ENCODE data around the gene TCTA. TPM values are rescaled to one million over a fixed set of nuclear protein-coding genes. Genes with fewer than 3 reads are reported as not detected.

Gene TCTA
- polyA plus RNA-seq, 1 donor from 2014 or later = 34.2 TPM

- peaks cover 2% of the 10 kb centered on the region for H3K36me3 Mint-ChIP-seq
- peaks cover 21 to 43% (median 33%) of the 10 kb centered on the region in 3 donors for H3K4me1 Mint-ChIP-seq
- peak overlapping the region in 3 of 4 donors; percentile 24 to 72 (median 33) for H3K4me3 Mint-ChIP-seq
- no peaks in the 10 kb centered on the region for H3K27me3 Mint-ChIP-seq
- peak overlapping the region in 2 of 3 donors; percentile 48 to 98 for H3K27ac Mint-ChIP-seq
- no peaks in the 10 kb centered on the region for H3K9me3 Mint-ChIP-seq
Observed at GRCh38 chr3:49417516-49418120, 5.4 kb downstream of the TCTA start.

GRCh38 chr3:49421890-49422378 is 9.7 kb downstream of the TCTA start:
- H3K36me3 Mint-ChIP-seq = peaks cover 3% of the 10 kb centered on the region
- H3K4me3 Mint-ChIP-seq = peak overlapping the region in 3 of 4 donors; percentile 37 to 66 (median 58)
- peak overlapping the region in 1 of 3 donors; percentile 42 for H3K27ac Mint-ChIP-seq
- no peaks in the 10 kb centered on the region for H3K9me3 Mint-ChIP-seq
- peaks cover 6 to 18% (median 14%) of the 10 kb centered on the region in 3 donors for H3K4me1 Mint-ChIP-seq
- H3K27me3 Mint-ChIP-seq = no peaks in the 10 kb centered on the region

- Mint-ChIP-seq H3K27me3 (no peaks in the 10 kb centered on the region), H3K4me1 (peaks cover 4 to 14% (median 11%) of the 10 kb centered on the region in 3 donors), H3K36me3 (peaks cover 3% of the 10 kb centered on the region), H3K9me3 (no peaks in the 10 kb centered on the region), H3K27ac (peak within 1 kb of the TSS in 1 of 3 donors; percentile 42), H3K4me3 (peak within 1 kb of the TSS in 3 of 4 donors; percentile 37 to 66 (median 58))
Observed at GRCh38 chr3:49422379-49423248, 10.4 kb downstream of the TCTA start, which contains the start of gene AMT. AMT (minus strand) TSS chr3:49422473; CDS start chr3:49422450, 23 bp downstream.

- peaks cover 3% of the 10 kb centered on the region for H3K36me3 Mint-ChIP-seq
- peaks cover 8 to 14% (median 8%) of the 10 kb centered on the region in 3 donors for H3K4me1 Mint-ChIP-seq
- no peak overlapping the region for H3K27ac Mint-ChIP-seq
- H3K4me3 Mint-ChIP-seq = peak overlapping the region in 1 of 4 donors; percentile 71
- H3K27me3 Mint-ChIP-seq = no peaks in the 10 kb centered on the region
- H3K9me3 Mint-ChIP-seq = no peaks in the 10 kb centered on the region
Observed at GRCh38 chr3:49424816-49425215, 12.6 kb downstream of the TCTA start.

- peak overlapping the region; percentile 45 to 95 (median 70) for H3K4me3 Mint-ChIP-seq
- H3K4me1 Mint-ChIP-seq = peaks cover 8 to 13% (median 9%) of the 10 kb centered on the region in 3 donors
- peaks cover 3% of the 10 kb centered on the region for H3K36me3 Mint-ChIP-seq
- no peak overlapping the region for H3K27ac Mint-ChIP-seq
- no peaks in the 10 kb centered on the region for H3K27me3 Mint-ChIP-seq
- H3K9me3 Mint-ChIP-seq = no peaks in the 10 kb centered on the region
Observed at GRCh38 chr3:49427586-49427985, 15.4 kb downstream of the TCTA start.

GRCh38 chr3:49428752-49429080 is 16.5 kb downstream of the TCTA start:
- H3K9me3 Mint-ChIP-seq = no peaks in the 10 kb centered on the region
- no peaks in the 10 kb centered on the region for H3K27me3 Mint-ChIP-seq
- peak overlapping the region; percentile 94 to 96 (median 96) for H3K27ac Mint-ChIP-seq
- H3K36me3 Mint-ChIP-seq = peaks cover 3% of the 10 kb centered on the region
- H3K4me1 Mint-ChIP-seq = peaks cover 8 to 13% (median 9%) of the 10 kb centered on the region in 3 donors
- peak overlapping the region; percentile 92 to 99 (median 96) for H3K4me3 Mint-ChIP-seq

GRCh38 chr3:49434731-49435130 is 22.5 kb downstream of the TCTA start:
- no peaks in the 10 kb centered on the region for H3K36me3 Mint-ChIP-seq
- no peak overlapping the region for H3K27ac Mint-ChIP-seq
- no peaks in the 10 kb centered on the region for H3K9me3 Mint-ChIP-seq
- peaks cover 1 to 5% (median 2%) of the 10 kb centered on the region in 3 donors for H3K4me1 Mint-ChIP-seq
- H3K27me3 Mint-ChIP-seq = no peaks in the 10 kb centered on the region
- no peak overlapping the region for H3K4me3 Mint-ChIP-seq

GRCh38 chr3:49445391-49445790 is 33.2 kb downstream of the TCTA start:
- Mint-ChIP-seq H3K4me3 (no peak overlapping the region), H3K36me3 (no peaks in the 10 kb centered on the region), H3K4me1 (peaks cover 14 to 16% (median 14%) of the 10 kb centered on the region in 3 donors), H3K27ac (no peak overlapping the region), H3K9me3 (no peaks in the 10 kb centered on the region), H3K27me3 (no peaks in the 10 kb centered on the region)

- no peaks in the 10 kb centered on the region for H3K36me3 Mint-ChIP-seq
- H3K4me3 Mint-ChIP-seq = no peak overlapping the region
- H3K27ac Mint-ChIP-seq = no peak overlapping the region
- H3K9me3 Mint-ChIP-seq = no peaks in the 10 kb centered on the region
- H3K4me1 Mint-ChIP-seq = peaks cover 5 to 6% (median 5%) of the 10 kb centered on the region in 3 donors
- H3K27me3 Mint-ChIP-seq = no peaks in the 10 kb centered on the region
Observed at GRCh38 chr3:49453621-49454020, 41.4 kb downstream of the TCTA start.

GRCh38 chr3:49454458-49454857 is 42.2 kb downstream of the TCTA start:
- Mint-ChIP-seq H3K9me3 (no peaks in the 10 kb centered on the region), H3K27me3 (no peaks in the 10 kb centered on the region), H3K4me1 (no peaks in the 10 kb centered on the region), H3K4me3 (no peak overlapping the region), H3K36me3 (no peaks in the 10 kb centered on the region), H3K27ac (no peak overlapping the region)

GRCh38 chr3:49454898-49455681 is 42.9 kb downstream of the TCTA start:
- no peaks in the 10 kb centered on the region for H3K9me3 Mint-ChIP-seq
- H3K27ac Mint-ChIP-seq = no peak overlapping the region
- no peaks in the 10 kb centered on the region for H3K36me3 Mint-ChIP-seq
- no peaks in the 10 kb centered on the region for H3K4me1 Mint-ChIP-seq
- H3K4me3 Mint-ChIP-seq = no peak overlapping the region
- no peaks in the 10 kb centered on the region for H3K27me3 Mint-ChIP-seq

GRCh38 chr3:49456466-49456865 is 44.2 kb downstream of the TCTA start:
- H3K4me1 Mint-ChIP-seq = no peaks in the 10 kb centered on the region
- H3K27ac Mint-ChIP-seq = no peak overlapping the region
- no peaks in the 10 kb centered on the region for H3K36me3 Mint-ChIP-seq
- H3K27me3 Mint-ChIP-seq = no peaks in the 10 kb centered on the region
- no peaks in the 10 kb centered on the region for H3K9me3 Mint-ChIP-seq
- H3K4me3 Mint-ChIP-seq = no peak overlapping the region

- H3K4me1 Mint-ChIP-seq = no peaks in the 10 kb centered on the region
- no peaks in the 10 kb centered on the region for H3K27me3 Mint-ChIP-seq
- no peak overlapping the region for H3K4me3 Mint-ChIP-seq
- H3K9me3 Mint-ChIP-seq = no peaks in the 10 kb centered on the region
- no peaks in the 10 kb centered on the region for H3K36me3 Mint-ChIP-seq
- no peak overlapping the region for H3K27ac Mint-ChIP-seq
Observed at GRCh38 chr3:49460188-49460890, 48.1 kb downstream of the TCTA start.

GRCh38 chr3:49460956-49461355 is 48.7 kb downstream of the TCTA start:
- Mint-ChIP-seq H3K4me3 (no peak overlapping the region), H3K27me3 (no peaks in the 10 kb centered on the region), H3K9me3 (no peaks in the 10 kb centered on the region), H3K27ac (no peak overlapping the region), H3K4me1 (no peaks in the 10 kb centered on the region), H3K36me3 (no peaks in the 10 kb centered on the region)
